GM21825 (cell line): ENCODE measurements around the gene SQSTM1.
"Not testable (repeated sequence)": the region's sequence is repeated elsewhere in the genome, so short reads cannot be mapped to it uniquely, and the experiment has no call there.

Experiments
- ATAC-seq: cut with Tn5 transposase; IDR thresholded peaks from one replicate; pipeline ENCODE4 v1.9.1; 2021; ENCODE audit warnings: mild to moderate bottlenecking, moderate library complexity; ENCODE audit not compliant: unreplicated experiment

Gene SQSTM1

DNA sequence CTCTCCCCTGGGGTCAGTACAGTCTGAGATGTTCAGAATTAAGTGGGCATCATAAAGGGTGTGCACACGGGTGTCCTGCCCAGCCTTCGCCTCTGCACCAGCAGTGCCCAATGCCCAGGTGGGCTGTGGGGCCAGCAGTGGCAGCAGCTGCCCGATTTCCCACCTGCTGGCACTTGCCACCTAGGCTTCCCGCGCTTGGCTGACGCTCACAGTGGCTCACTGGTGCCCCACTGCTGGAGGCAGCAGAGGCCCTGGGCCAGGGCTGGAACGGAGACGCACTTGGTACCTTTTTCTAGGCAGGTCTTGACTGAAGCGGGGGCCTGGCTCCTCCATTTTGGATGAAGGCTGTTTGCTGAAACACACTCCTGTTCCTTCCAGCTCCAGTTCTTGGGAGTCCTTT lies 20.9 kb downstream of the SQSTM1 start:
- no peak for ATAC-seq

- peak; percentile 82 for ATAC-seq
Measured at GRCh38 chr5:179852993-179853547, 32.4 kb downstream of the SQSTM1 start.

DNA sequence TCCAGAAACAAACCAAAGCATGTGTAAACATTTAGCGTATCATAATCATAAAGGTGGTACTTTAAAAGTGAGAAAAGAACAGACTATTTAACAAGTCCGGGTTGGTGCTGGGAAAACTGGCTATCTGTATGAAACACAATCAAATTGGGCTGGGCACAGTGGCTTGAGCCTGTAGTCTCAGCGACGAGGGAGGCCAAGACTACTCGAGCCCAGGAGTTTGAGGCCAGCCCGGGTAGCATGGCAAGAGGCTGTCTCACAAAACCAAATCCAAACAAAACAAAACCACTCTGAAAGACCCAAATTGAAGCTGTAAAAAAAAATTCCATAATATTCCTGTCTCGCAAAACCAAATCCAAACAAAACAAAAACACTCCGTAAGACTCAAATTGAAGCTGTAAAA lies 33.7 kb downstream of the SQSTM1 start:
- no peak for ATAC-seq

- peak; percentile 37 for ATAC-seq
Measured at GRCh38 chr5:179858241-179858585, 37.5 kb downstream of the SQSTM1 start.

DNA sequence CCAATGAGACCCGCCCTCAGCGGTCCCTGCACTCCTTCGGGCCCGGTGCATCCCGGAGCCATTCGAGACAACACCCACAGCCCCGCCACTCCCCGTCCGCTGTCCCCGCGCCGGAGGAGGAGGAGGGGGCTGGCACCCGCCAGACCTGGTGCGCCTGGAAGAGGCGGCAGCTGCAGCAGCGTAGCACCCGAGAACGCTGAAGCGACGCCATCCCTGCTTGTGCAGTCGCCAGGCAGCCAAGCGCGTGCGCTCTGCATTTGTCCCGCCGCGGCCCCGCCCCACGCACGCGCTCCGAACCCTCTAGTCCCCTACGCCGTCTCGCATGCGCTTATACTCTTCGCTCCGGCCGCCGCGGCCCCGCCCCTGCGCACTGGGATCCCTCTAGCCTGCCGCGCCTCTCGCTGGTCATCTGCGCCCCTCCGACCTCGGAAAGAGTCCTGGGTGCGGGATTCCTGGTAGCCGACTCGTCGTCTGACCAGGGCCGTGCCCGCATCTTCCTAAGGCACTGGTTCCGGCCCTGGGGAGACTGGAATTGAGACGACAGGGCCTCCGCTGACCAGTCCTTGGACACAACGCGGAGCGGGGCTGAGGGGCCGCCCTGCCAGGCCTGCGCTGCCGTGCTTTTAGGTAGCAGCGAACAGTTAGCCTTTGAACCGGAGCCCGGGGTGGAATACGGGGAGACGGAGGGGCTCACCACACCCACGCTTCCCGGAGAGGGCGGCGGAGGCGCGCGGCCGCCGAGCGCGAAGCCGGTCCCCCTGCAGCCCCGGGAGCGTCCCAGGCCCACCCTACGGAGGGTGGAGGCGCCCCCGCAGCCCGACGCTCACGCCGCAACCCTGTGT lies 38.1 kb downstream of the SQSTM1 start, which contains the start of gene MRNIP:
MRNIP (minus strand) TSS at position 232 of the 842 bp plus-strand sequence; CDS start at position 211, 21 bp downstream.
- ATAC-seq: peak; percentile 95

- ATAC-seq: no peak
Measured at GRCh38 chr5:179860301-179860700, 39.6 kb downstream of the SQSTM1 start.

DNA sequence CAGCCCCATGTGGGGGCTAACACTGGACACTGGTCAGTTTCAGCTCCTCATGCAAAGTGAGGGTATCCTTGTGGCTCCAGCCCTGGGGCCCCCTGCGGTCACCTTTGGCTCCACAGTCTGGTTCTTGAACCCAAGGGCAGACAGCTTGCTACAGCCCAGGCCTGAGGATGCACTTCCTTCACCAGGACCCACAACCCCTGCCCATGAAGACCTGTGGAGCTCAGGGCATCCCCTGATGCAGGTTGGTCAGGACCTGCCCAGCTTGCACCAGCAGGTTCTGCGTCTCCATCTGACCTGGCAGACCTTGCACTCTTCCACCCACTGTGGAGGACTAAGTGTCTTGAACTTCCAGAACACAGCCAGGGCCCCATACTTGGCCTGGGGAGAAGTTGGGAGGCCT lies 41.6 kb downstream of the SQSTM1 start:
- ATAC-seq: no peak

GRCh38 chr5:179862891-179863290 lies 42.2 kb downstream of the SQSTM1 start:
- no peak for ATAC-seq

DNA sequence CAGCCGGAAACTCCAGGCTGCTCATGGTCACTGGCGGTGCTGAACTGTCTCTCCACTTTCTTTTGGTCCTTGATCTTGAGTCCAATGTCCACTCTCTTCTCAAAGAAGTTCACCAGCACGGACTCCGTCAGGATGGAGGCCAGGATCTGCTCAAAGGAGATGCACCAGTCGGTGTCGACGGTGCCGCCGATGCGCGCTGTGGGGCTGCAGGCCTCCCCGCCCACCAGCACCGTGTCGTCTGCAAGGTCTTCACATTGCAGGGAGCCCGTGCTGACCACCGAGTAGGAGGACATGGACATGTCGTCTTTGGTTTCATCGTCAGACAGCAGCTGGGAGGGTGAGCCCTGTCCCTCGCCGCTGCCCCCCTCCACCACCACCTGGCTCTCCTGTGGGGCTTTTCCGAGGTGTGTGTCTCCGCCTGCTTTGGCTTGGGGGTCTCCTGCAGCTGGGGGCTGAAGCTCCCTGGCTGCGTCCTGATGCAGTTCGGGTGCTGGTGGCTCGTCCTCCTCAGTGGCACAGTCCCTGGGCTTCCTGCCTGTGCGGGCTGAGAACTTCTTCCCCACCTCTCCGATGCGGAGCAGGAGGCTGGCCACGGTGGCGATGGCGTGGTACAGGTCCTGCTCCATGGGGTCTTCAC lies 42.9 kb downstream of the SQSTM1 start:
- ATAC-seq: no peak

DNA sequence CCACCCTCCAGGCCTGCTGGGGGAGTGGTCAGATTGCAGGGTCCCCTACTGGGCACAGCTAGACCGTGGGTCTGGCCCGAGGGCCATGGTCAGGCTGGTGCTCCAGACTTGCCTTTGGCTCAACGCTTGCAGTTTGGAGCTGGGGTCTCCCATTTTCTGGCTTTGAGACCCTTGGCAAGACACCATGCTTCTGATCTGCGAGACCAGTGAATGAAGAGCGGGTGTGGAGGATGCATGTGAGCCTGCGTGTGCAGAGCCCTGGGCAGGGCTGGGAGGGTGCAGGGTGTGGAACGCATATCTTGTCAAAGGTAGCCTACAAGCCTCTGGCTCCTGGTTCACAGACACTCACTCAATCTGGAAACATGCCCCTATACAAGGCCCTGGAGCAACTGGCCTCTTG lies 44.0 kb downstream of the SQSTM1 start:
- ATAC-seq: no peak

- no peak for ATAC-seq
Measured at GRCh38 chr5:179865491-179866240, 45.0 kb downstream of the SQSTM1 start.

- ATAC-seq: no peak
Measured at GRCh38 chr5:179866241-179867078, 45.8 kb downstream of the SQSTM1 start.

GRCh38 chr5:179867079-179867465 lies 46.4 kb downstream of the SQSTM1 start:
- ATAC-seq: no peak

GRCh38 chr5:179867476-179867875 lies 46.8 kb downstream of the SQSTM1 start:
- no peak for ATAC-seq

DNA sequence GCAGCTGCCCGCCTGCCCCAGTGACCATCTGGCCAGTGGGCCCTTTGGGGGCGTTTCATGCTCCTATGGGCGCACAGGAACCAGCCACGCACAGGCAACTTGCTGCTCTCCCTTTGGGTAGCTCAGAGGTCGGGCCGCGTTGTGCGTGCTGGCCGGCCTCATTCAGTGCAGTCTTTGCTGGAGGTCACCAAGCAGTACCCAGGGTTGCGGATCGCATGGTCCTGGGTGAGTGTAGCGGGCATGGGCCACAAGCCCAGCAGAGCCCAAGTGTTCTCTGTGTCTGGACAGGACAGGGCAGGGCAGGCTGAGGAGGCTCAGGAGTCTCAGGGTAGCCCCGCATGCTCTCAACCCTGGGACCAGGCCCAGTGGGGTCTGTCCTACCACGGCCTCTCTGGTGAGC lies 47.8 kb downstream of the SQSTM1 start:
- no peak for ATAC-seq

- ATAC-seq: no peak
Measured at GRCh38 chr5:179869101-179869500, 48.4 kb downstream of the SQSTM1 start.

DNA sequence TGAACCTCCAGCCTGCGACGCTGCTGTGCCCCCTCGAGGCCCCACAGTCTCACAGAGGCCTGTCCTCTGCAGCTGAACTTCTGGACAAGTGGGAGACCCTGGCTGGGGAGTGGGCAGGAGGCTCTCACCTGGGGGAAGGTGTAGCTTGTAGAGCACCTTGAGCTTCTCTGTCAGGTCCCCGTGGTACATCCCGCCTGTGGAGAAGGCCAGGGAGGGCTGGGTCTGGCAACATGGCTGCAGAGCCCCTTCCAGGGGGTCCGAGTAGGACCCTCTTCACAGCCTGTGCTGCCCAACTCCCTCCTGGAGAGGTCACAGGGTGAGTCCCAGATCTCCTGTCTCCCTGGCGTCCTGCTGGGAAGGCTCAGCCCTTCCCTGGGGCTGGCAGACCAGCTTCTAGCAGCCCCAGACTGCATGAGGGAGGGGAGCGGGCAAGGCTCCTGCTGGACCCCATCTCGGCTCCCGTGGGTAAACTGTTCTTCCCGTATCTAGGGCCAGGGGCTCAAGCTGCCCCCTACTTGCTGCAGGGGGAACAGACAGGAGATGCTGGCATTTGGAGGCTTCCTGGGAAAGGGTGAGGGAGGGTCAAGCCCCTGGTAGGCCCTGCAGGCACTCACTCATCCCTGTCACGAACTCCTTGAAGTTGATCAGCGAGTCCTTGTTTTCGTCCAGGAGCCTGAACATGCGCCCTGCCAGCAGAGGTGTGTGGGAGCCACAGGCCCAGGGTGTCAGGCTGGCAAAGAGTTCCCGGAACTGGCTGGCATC lies 49.1 kb downstream of the SQSTM1 start:
- no peak for ATAC-seq

DNA sequence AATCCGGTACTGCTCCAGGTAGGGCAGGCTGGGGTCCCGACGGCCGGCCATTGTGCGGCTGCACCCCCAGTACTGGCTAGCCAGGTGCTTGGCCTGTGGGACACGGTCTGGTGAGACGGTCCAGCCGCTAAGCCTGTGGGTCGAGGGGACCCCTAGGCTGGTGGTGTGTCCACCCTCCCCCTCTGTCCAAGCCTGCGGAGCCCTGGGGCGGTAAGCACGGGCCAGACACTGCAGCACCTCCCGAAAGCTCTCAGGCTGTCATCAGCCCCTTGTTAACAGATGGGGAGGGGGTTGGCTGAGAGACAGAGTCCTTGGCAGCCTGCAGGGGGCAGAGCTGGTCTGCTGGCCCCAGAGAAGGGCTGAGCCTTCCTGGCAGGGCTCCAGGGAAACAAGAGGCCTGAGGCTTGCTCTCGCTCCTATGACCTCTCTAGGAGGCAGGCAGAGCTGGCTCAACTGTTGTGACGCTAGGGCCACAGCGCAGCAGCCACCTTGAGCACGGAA lies 49.7 kb downstream of the SQSTM1 start:
- ATAC-seq: no peak

DNA sequence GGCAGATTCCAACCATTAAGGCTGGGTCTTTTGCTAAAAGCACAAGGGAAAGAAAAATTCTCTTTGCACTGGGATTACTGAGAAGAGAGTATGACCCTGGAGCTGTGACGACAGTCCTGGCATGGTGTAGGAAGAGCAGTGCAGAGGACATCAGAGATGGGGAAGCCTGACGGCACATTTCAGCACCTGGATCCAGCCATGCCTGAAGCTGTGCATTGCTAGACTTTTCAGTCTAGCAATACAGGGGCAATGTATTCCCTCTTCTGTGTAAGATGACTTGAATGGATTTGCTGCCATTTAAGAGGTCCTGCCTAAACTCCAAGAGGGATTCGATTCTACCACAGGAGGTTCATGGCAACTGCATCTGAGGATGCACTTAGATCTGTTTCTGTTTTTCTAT lies 50.2 kb downstream of the SQSTM1 start:
- ATAC-seq: no peak

GRCh38 chr5:179871533-179871932 lies 50.8 kb downstream of the SQSTM1 start:
- ATAC-seq: not testable (repeated sequence)
